GM19372 (cell line): ENCODE data around the gene AIFM2.

Experiments
- ATAC-seq: cut with Tn5 transposase; IDR thresholded peaks from one replicate; pipeline ENCODE4 v1.9.1; 2021; ENCODE audit warnings: mild to moderate bottlenecking, low read depth, moderate library complexity; ENCODE audit not compliant: unreplicated experiment

Gene AIFM2

DNA sequence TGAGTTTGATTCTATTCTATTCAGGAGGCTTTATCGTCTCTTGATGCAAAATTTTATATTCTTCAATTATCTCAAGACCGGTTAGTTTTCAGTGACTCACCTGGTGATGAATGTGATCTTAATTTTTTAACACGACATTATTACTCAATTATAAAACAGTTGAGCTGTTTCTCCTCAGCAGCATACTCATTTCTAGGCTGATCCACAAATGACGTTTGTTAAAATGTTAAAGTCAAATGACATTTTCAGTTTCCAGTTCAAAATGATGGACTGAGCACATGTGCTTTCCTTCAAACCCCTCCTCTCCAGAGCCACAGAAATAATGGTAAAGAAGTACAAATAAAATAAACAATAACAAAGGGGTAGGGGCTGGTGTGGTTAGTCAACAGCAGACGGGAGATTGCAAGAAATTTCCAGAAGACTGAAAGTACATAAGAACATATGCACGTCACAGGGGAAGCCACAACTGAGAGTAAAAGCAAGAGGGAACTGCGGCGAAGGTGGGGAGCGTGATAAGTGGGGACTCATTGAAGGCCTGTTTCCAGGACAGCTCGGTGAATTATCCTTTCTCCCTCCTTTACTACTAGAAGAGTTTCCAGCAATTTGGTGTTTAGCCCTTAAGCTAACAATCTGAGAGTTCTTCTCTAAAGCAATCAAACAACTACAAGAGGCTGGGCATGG is 69.1 kb downstream of the AIFM2 start:
- no peak for ATAC-seq
